Testis (tissue), 2 donors: ENCODE measurements around the gene GPR68.

Experiments
- POLR2A ChIP-seq: fragments of 450-650 bp; IDR thresholded peaks from one replicate; pipeline ENCODE4 v1.6.1; 2017; ENCODE audit warnings: antibody characterized with exemption, mild to moderate bottlenecking, moderate library complexity
- TF ChIP-seq, protein P1 (sequence below), 3 experiments: fragments of 450-650 bp in 2 of 3; fragments of 200-600 bp in 1 of 3; sonication (generic) in 1 of 3; IDR thresholded peaks; one replicate each; pipeline ENCODE4 v1.5.1; 2016 to 2019; ENCODE audit warnings: antibody characterized with exemption in 3 of 3, mild to moderate bottlenecking in 2 of 3, moderate library complexity in 1 of 3

GRCh38 chr14:91221270-91221669, 23.2 kb downstream of the GPR68 start:
- TF ChIP-seq, protein P1, sequence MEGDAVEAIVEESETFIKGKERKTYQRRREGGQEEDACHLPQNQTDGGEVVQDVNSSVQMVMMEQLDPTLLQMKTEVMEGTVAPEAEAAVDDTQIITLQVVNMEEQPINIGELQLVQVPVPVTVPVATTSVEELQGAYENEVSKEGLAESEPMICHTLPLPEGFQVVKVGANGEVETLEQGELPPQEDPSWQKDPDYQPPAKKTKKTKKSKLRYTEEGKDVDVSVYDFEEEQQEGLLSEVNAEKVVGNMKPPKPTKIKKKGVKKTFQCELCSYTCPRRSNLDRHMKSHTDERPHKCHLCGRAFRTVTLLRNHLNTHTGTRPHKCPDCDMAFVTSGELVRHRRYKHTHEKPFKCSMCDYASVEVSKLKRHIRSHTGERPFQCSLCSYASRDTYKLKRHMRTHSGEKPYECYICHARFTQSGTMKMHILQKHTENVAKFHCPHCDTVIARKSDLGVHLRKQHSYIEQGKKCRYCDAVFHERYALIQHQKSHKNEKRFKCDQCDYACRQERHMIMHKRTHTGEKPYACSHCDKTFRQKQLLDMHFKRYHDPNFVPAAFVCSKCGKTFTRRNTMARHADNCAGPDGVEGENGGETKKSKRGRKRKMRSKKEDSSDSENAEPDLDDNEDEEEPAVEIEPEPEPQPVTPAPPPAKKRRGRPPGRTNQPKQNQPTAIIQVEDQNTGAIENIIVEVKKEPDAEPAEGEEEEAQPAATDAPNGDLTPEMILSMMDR (IDR thresholded peaks at IDR 0.05): no peak
- no peak for TF ChIP-seq POLR2A
